AG09319 (cell line): Measurements from ENCODE around the gene GLT1D1.
"Not testable (repeated sequence)": the region's sequence is repeated elsewhere in the genome, so short reads cannot be mapped to it uniquely, and the experiment has no call there.

Experiments
- DNase-seq: peaks from one replicate; pipeline ENCODE4 v3.0.0-alpha.2; 2010; ENCODE audit warnings: low read depth; ENCODE audit errors: extremely low read depth
- TF ChIP-seq, protein P1 (sequence below): IDR thresholded peaks from 2 replicates; pipeline ENCODE4 v1.5.1; 2011; ENCODE audit warnings: low read depth, mild to moderate bottlenecking, inconsistent platforms, low read length, moderate library complexity

GLT1D1 gene

DNA sequence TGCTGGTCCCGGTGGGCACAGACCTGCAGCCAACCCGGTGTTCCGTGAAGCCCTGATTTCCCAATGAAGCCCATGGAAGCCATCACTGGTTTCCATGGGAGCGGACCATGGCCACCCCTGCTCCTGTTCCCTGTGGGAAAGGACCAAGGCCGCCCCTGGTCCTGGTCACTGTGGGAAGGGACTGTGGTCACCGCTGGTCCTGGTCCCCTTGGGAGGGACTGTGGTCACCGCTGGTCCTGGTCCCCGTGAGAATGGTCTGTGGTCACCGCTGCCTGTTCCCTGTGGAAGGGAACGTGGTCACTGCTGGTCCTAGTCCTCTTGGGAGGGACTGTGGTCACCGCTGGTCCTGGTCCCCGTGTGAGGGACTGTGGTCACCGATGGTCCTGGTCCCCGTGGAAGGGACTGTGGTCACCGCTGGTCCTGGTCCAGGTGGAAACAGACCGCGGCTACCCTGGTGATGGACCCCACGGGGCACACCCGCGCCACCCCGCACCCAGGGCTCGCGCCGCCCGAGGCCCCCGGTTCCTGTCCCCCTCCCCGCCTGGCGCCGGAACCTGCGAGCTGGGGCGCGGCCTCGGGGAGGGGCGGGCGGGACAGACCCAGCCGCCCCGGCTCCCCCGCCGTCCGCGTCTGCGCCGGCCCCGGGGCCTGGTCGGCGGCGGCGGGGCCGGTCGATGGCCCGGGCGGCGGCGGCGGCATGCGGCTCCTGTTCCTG lies at the start of gene GLT1D1:
Gene GLT1D1 (plus strand): TSS at position 594 of the 715 bp plus-strand sequence. CDS start 104 bp downstream, at position 698.
- DNase-seq, result no peak
- TF ChIP-seq, protein P1, sequence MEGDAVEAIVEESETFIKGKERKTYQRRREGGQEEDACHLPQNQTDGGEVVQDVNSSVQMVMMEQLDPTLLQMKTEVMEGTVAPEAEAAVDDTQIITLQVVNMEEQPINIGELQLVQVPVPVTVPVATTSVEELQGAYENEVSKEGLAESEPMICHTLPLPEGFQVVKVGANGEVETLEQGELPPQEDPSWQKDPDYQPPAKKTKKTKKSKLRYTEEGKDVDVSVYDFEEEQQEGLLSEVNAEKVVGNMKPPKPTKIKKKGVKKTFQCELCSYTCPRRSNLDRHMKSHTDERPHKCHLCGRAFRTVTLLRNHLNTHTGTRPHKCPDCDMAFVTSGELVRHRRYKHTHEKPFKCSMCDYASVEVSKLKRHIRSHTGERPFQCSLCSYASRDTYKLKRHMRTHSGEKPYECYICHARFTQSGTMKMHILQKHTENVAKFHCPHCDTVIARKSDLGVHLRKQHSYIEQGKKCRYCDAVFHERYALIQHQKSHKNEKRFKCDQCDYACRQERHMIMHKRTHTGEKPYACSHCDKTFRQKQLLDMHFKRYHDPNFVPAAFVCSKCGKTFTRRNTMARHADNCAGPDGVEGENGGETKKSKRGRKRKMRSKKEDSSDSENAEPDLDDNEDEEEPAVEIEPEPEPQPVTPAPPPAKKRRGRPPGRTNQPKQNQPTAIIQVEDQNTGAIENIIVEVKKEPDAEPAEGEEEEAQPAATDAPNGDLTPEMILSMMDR, result no peak

DNA sequence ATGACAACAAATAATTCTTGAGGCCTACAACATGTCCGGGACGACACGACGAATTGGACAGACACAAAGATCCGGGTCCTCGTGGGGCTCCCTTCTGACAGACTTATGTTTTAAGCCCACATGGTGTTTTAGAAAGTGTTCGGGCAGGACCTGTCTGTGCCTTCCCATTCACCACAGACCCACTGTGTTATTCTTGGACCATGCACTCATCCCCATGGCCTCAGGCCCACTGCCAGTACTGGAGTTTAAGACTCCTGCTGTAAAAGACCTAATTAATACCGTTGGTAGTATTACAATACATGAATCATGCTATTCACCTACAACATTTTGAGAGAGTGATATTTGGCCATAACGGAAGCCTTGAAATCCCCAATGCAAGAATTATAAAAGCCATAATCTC lies 49.5 kb upstream of the GLT1D1 start:
- TF ChIP-seq, protein P1, result no peak
- no peak for DNase-seq

DNA sequence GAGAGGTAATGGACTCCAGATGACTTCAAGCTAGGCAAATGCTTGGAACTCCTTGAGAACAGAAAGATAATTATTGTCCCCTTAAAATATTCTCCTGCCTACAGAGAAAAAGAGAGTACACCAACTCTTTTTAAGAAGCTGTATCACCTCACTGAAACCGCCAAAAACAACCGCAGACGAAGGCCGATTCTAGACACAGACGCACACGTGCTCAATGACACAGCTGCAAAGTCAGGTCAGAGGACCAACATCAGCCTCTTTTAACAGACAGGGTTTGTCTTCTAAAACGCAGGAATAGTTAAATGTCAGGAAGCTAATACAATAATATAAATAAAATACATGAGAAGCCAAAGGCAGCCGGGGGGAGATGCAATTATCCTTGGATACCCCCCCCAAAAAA lies 48.5 kb upstream of the GLT1D1 start:
- TF ChIP-seq, protein P1, result no peak
- no peak for DNase-seq

DNA sequence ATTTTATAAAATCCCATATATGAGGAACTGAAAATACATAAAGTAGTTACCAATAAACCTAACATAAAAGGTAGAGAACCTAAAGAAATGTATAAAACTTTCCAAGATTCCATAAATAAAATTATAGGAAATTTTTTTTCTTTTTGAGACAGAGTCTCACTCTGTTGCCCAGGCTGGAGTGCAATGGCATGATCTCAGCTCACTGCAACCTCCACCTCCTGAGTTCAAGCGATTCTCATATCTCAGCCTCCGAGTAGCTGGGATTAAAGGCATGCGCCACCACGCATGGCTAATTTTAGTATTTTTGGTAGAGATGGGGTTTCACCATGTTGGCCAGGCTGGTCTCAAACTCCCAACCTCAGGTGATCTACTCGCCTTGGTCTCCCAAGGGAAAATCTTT lies 47.9 kb upstream of the GLT1D1 start:
- not testable (repeated sequence) for DNase-seq

DNA sequence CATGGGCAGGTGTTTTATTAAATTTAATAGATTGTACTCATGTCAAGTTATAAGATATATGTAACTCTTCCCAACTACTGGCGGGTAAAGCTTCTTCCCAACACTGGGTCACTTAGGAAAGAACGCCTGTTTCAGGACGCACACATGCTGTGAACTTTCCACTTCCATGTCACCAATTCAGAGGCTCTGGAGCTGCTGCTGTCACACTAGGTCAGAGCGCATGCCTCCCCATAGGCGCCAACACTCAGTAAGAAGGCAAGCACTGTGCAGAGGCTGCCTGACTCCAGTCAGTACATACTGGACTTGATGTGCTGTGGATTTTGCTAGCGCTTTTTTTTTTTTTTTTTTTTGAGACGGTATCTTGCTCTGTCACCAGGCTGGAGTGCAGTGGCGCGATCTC lies 46.7 kb upstream of the GLT1D1 start:
- DNase-seq, result no peak

DNA sequence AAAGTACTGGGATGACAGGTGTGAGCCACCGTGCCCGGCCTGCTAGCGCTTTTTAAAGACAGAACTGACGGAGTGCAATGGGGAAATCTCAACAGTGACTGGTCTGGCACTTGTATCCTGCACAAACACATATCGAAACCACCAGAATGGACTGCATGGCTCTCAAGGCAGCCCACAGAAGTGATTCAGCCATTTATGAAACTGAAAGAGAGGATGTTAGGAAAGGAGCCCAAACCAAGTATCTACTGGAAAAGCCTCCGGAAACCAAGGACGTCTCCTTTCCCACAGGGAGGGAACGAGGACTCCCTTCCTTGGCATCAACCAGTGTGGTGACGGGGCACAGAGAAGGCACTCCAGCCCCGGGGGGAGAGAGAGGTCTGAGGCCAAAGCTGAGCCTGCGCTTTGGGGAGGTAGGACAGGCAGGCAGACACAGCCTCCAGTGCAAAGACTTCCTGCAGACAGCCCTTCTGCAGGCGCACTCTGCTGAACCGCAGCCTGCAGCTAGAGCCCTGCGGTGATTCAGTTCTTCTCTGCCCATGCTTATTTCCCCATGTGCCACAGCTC lies 46.0 kb upstream of the GLT1D1 start:
- no peak for DNase-seq
- TF ChIP-seq, protein P1, result no peak

More for the DNA sequence above, 46.7 kb upstream of the GLT1D1 start:
- TF ChIP-seq, protein P1, result no peak

DNA sequence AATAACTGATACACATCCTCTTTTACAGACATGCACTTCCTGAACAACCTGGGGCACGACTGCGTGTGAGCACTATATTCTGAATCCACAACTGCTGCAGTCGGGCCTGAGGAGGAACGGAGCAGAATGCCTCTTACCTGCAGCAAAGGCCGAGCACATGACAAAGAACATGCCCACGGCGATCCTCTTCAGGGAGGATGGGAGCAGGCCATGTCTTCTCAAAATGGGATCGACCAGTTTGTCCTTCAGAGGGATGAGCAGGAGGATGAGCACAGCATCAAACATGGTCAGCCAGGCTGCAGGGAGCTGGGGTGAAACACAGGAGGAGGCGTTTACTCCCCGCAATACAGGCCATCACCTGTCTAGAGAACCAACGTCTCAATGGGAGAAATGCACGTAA lies 44.6 kb upstream of the GLT1D1 start:
- TF ChIP-seq, protein P1, result no peak

More for the DNA sequence above, 44.6 kb upstream of the GLT1D1 start:
- DNase-seq, result no peak
